ENCODE data around the gene CNGB1. TPM values are rescaled to one million over a fixed set of nuclear protein-coding genes. Genes with fewer than 3 reads are reported as not detected.
A peak's percentile ranks its signal among the peaks of the same experiment; 100 is the strongest.

Gene CNGB1
- total RNA-seq, 2 experiments from 2014 or later: not detected

DNA sequence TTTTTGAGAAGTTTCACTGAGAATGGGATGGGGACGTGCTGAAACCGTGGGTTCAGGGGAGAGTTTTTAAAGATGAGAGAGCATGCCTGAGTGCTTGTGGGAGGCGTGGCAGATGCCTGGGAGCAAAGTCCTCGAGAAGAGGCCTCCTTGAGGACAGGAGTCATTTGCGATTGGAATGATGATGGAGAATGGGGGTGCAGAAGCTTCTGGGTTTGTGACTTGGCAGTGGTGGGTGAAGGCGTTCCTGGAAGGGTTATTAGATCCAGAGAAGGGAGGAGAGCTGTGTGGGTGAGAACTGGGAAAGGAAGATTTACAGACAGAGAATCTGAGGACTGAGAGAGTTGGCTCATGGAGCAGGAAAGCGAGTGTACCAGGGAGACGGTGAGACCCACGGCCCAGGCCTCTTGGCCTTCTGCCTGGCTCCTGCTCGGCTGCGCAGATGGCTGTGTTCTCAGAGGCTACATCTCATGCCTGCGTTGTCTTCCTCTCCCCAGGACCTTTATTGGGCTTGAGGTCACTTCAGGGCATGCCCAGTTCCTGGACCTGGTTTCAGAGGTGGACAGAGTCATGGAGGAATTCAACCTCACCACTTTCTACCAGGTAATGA, 46.0 kb upstream of the CNGB1 start:
- Histone ChIP-seq H4K20me1 (ENCODE audit: insufficient read depth, low read length) (no peaks in the 10 kb centered on the region), H3K9me2 (ENCODE audit: insufficient read depth, low read length) (no peaks in the 10 kb centered on the region), H3K9me3 (ENCODE audit: low read length) (no peaks in the 10 kb centered on the region), H3K79me2 (ENCODE audit: insufficient read depth, low read depth, low read length) (no peaks in the 10 kb centered on the region), H2AFZ (ENCODE audit: low read length) (no peak overlapping the region), H3K4me2 (ENCODE audit: low read length) (no peak overlapping the region), H3K4me3 (ENCODE audit: low read depth, low read length, poor library complexity, severe bottlenecking) (no peak overlapping the region), H3K27ac (ENCODE audit: low read depth, low read length, poor library complexity, severe bottlenecking) (no peak overlapping the region), H3K4me1 (ENCODE audit: insufficient read depth, low read length, poor library complexity, severe bottlenecking) (peaks cover 8% of the 10 kb centered on the region), H3K36me3 (ENCODE audit: insufficient read depth, low read length) (peaks cover 21% of the 10 kb centered on the region; the same call in 1 of the 2 replicates)
- no peak for TF ChIP-seq EZH2phosphoT487 (IDR thresholded peaks at IDR 0.05; ENCODE audit: borderline replicate concordance, low read depth, low read length)
- no peak for TF ChIP-seq CTCF (conservative IDR thresholded peaks at IDR 0.05; ENCODE audit: low read length)
- POLR2A ChIA-PET: no interaction called here
- CTCF ChIA-PET (ENCODE audit: unreplicated experiment): no interaction called here
- intact Hi-C loops (cut with micrococcal nuclease; ENCODE audit: unreplicated experiment): no loop called here
- no peak for DNase-seq (ENCODE audit: low spot score)
- no TSS peak for BruUV-seq (replicated peaks)

DNA sequence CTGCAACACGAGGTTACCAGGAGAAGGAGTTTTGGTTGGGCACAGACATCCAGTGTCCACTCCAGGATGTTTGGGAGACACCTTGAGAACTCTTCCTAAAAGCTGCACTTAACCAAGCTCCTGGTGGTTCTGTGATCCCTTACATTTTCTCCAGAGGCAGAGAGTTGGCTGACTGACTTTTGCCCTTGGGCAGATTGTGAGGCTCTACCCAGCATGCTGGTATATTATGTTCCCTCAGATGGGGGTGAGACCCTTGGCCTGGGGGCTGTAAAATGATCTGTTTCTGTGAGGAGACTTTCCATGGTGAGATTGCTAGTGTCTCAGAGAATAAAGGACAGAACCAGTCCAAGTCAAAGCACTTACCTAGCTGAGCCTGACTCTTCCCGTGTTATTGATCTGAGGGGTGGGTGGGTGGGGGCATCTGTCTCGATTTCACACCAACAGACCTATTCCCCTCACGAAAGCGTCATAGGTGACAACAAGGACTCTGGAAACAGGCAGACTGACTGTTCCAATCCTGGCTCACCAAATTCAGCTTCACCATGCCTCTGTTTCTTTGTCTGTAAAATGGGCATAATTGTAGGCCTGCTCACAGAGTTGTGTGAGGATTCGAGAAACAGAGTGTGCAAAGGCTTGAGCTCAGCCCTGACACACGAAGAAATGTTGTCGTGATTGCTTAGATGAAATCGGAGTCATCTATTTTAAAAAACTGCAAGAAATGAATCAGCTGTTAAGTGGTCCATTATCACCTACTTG, 42.5 kb upstream of the CNGB1 start:
- peaks cover 40% of the 10 kb centered on the region for H3K36me3 ChIP-seq (ENCODE audit: insufficient read depth, low read length)
- no peaks in the 10 kb centered on the region for H3K79me2 ChIP-seq (ENCODE audit: insufficient read depth, low read depth, low read length)
- no peak for TF ChIP-seq CTCF (conservative IDR thresholded peaks at IDR 0.05; ENCODE audit: low read length)
- no peak for TF ChIP-seq EZH2phosphoT487 (IDR thresholded peaks at IDR 0.05; ENCODE audit: borderline replicate concordance, low read depth, low read length)
- no peaks in the 10 kb centered on the region for H3K9me3 ChIP-seq (ENCODE audit: low read length)
- no peak for DNase-seq (ENCODE audit: low spot score)
- no peaks in the 10 kb centered on the region for H4K20me1 ChIP-seq (ENCODE audit: insufficient read depth, low read length)
- no peak overlapping the region for H3K4me3 ChIP-seq (ENCODE audit: low read depth, low read length, poor library complexity, severe bottlenecking)
- ChIA-PET CTCF (ENCODE audit: unreplicated experiment) (no interaction called here), POLR2A (no interaction called here)
- no peak overlapping the region for H3K27ac ChIP-seq (ENCODE audit: low read depth, low read length, poor library complexity, severe bottlenecking)
- intact Hi-C loops (cut with micrococcal nuclease; ENCODE audit: unreplicated experiment): no loop called here
- no peak overlapping the region for H2AFZ ChIP-seq (ENCODE audit: low read length)
- H3K4me2 ChIP-seq (ENCODE audit: low read length): no peak overlapping the region
- no peaks in the 10 kb centered on the region for H3K9me2 ChIP-seq (ENCODE audit: insufficient read depth, low read length)
- TSS peak; percentile 33 for BruUV-seq (replicated peaks)
- no peaks in the 10 kb centered on the region for H3K4me1 ChIP-seq (ENCODE audit: insufficient read depth, low read length, poor library complexity, severe bottlenecking)

DNA sequence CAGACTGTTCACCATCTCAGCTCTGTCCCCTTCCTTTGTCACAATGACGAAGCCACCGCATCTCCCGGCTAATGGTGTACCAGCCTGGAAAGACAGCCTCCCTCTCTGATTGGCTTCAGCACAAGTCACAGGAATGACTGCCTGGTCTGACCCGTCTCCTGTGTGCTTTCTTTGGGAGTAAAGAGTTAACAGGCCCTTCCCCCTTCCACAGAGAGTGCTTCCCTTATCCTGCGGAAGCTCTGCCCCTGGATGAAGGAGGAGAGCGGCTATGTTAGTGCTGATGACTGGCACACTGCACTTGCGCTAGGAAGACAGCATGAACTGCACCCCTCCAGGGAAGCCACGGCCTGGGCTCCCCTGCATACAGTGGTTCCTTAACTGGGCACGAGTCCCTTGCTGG, 41.6 kb upstream of the CNGB1 start:
- no peak for DNase-seq (ENCODE audit: low spot score)
- ChIA-PET CTCF (ENCODE audit: unreplicated experiment) (no interaction called here), POLR2A (no interaction called here)
- Histone ChIP-seq H3K4me3 (ENCODE audit: low read depth, low read length, poor library complexity, severe bottlenecking) (no peak overlapping the region), H3K9me2 (ENCODE audit: insufficient read depth, low read length) (no peaks in the 10 kb centered on the region), H3K4me2 (ENCODE audit: low read length) (no peak overlapping the region), H2AFZ (ENCODE audit: low read length) (no peak overlapping the region), H4K20me1 (ENCODE audit: insufficient read depth, low read length) (no peaks in the 10 kb centered on the region), H3K36me3 (ENCODE audit: insufficient read depth, low read length) (peaks cover 40% of the 10 kb centered on the region), H3K4me1 (ENCODE audit: insufficient read depth, low read length, poor library complexity, severe bottlenecking) (no peaks in the 10 kb centered on the region), H3K79me2 (ENCODE audit: insufficient read depth, low read depth, low read length) (no peaks in the 10 kb centered on the region), H3K9me3 (ENCODE audit: low read length) (no peaks in the 10 kb centered on the region), H3K27ac (ENCODE audit: low read depth, low read length, poor library complexity, severe bottlenecking) (no peak overlapping the region)
- intact Hi-C loops (cut with micrococcal nuclease; ENCODE audit: unreplicated experiment): no loop called here
- TF ChIP-seq EZH2phosphoT487 (IDR thresholded peaks at IDR 0.05; ENCODE audit: borderline replicate concordance, low read depth, low read length) (no peak), CTCF (conservative IDR thresholded peaks at IDR 0.05; ENCODE audit: low read length) (no peak)
- no TSS peak for BruUV-seq (replicated peaks)

All from OCI-LY7 (cell line).